Cardiac muscle cell (in vitro differentiated cells and primary cell): ENCODE measurements around the gene CHST5. TPM values are rescaled to one million over a fixed set of nuclear protein-coding genes. Genes with fewer than 3 reads are reported as not detected.

Experiments used
- DNase-seq, 2 donors: peaks; one replicate each; pipeline versions ENCODE4 v3.0.0 to v3.0.0-alpha.2; 2010 to 2017; ENCODE audit warnings: low read depth in 1 of 2, low spot score in 1 of 2
- H3K27ac ChIP-seq: fragments of 200-600 bp; sonication (generic); 2 replicates; pipeline ENCODE4 v1.5.1; 2016
- H3K27me3 ChIP-seq: fragments of 200-600 bp; sonication (generic); 2 replicates; pipeline ENCODE4 v1.6.0; 2016; ENCODE audit warnings: control low read depth
- H3K36me3 ChIP-seq: fragments of 200-600 bp; sonication (generic); 2 replicates; pipeline ENCODE4 v1.5.1; 2016; ENCODE audit warnings: control low read depth
- H3K4me1 ChIP-seq: fragments of 200-600 bp; sonication (generic); 2 replicates; pipeline ENCODE4 v1.8.1; 2017; ENCODE audit warnings: low read depth, mild to moderate bottlenecking, mixed run types
- H3K4me3 ChIP-seq: fragments of 200-600 bp; sonication (generic); 2 replicates; pipeline ENCODE4 v1.5.1; 2016; ENCODE audit warnings: mild to moderate bottlenecking
- H3K9me3 ChIP-seq: fragments of 200-600 bp; sonication (generic); 2 replicates; pipeline ENCODE4 v1.5.1; 2017; ENCODE audit warnings: low read depth, mild to moderate bottlenecking, control low read depth
- polyA plus RNA-seq: library from polyadenylated mRNA; unstranded; fragments of >200 nt; fragmentation: Nextera tagmentation; extraction: Ambion mirVana; gene quantifications from 2 replicates; pipeline ENCODE4 v1.2.1, GENCODE V29; 2016
- total RNA-seq: library from RNA; depleted of rRNA; stranded (reverse); fragments of >200 nt; gene quantifications from 2 replicates; pipeline ENCODE4 v1.2.3, GENCODE V29; 2016
- TF ChIP-seq, protein P1 (sequence below): IDR thresholded peaks from 2 replicates; pipeline ENCODE4 v1.5.1; 2012; ENCODE audit warnings: low read depth, mild to moderate bottlenecking, low read length

The CHST5 gene
- total and polyA plus RNA-seq, 2 experiments from 2014 or later, result 0.66 TPM; not detected in 1

DNA sequence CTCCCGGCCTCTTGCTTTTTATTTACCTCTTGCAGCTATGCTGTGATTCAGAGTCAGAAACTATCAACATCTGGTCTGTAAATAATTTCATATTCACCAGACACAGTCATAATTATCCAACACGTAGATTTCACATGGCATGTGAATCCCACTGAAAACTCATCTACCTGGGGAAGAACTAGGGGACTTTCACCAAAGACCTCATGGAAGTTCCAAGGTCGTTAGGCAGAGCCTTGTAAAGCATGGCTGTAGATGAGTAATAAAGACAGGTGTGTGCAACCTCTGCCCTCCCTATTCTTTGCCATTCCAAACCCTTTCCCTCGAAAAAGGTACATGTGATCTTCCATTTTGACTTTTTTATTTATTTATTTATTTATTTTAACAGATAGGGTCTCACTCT, 1.9 kb upstream of the CHST5 start:
- H3K27me3 ChIP-seq, result no peaks in the 10 kb centered on the region
- no peak overlapping the region for H3K27ac ChIP-seq
- H3K9me3 ChIP-seq, result no peaks in the 10 kb centered on the region
- no peak overlapping the region for H3K4me3 ChIP-seq
- no peaks in the 10 kb centered on the region for H3K4me1 ChIP-seq
- H3K36me3 ChIP-seq, result no peaks in the 10 kb centered on the region
- TF ChIP-seq, protein P1, sequence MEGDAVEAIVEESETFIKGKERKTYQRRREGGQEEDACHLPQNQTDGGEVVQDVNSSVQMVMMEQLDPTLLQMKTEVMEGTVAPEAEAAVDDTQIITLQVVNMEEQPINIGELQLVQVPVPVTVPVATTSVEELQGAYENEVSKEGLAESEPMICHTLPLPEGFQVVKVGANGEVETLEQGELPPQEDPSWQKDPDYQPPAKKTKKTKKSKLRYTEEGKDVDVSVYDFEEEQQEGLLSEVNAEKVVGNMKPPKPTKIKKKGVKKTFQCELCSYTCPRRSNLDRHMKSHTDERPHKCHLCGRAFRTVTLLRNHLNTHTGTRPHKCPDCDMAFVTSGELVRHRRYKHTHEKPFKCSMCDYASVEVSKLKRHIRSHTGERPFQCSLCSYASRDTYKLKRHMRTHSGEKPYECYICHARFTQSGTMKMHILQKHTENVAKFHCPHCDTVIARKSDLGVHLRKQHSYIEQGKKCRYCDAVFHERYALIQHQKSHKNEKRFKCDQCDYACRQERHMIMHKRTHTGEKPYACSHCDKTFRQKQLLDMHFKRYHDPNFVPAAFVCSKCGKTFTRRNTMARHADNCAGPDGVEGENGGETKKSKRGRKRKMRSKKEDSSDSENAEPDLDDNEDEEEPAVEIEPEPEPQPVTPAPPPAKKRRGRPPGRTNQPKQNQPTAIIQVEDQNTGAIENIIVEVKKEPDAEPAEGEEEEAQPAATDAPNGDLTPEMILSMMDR, result no peak
- DNase-seq, result no peak

GRCh38 chr16:75535211-75535843, 581 bp downstream of the CHST5 start:
- Histone ChIP-seq H3K4me1 (no peaks in the 10 kb centered on the region), H3K36me3 (no peaks in the 10 kb centered on the region), H3K4me3 (no peak overlapping the region), H3K27me3 (no peaks in the 10 kb centered on the region), H3K9me3 (no peaks in the 10 kb centered on the region), H3K27ac (no peak overlapping the region)
- DNase-seq, result no peak
- TF ChIP-seq, protein P1, result no peak

DNA sequence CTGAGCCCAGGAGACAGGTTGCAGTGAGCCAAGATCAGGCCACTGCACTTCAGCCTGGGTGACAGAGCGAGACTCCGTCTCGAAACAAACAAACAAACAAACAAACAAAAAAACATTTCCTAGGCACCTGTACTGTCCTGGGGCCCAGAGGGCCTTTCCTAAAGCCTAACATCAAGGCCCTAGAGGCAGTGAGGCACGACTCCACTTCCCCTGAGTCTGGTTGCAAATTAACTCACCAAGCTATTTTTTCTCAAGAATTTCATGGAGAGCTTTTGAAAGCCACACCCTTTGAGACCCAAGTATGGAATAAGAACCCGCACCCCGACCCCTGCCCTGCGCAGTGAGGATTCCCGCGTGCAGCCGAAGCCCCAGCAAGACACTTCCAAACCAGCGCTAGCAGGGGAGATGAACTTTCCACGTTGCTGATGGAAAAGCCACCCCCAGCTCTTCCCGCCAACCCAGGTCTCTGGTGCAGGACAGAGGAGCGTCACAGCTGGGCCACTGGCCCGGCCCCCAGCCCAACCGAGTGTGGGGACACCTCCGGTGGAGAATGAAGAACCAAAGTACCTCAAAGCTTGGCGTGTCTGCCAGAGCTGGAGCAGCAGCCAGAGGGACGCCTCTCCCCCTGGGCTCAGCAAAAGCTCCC, 1.2 kb downstream of the CHST5 start:
- H3K4me3 ChIP-seq, result no peak overlapping the region
- H3K4me1 ChIP-seq, result no peaks in the 10 kb centered on the region
- H3K9me3 ChIP-seq, result no peaks in the 10 kb centered on the region
- H3K36me3 ChIP-seq, result no peaks in the 10 kb centered on the region
- no peak overlapping the region for H3K27ac ChIP-seq
- no peaks in the 10 kb centered on the region for H3K27me3 ChIP-seq
- no peak for DNase-seq
- TF ChIP-seq, protein P1, result no peak

GRCh38 chr16:75532791-75533190, 3.1 kb downstream of the CHST5 start:
- H3K36me3 ChIP-seq, result no peaks in the 10 kb centered on the region
- no peaks in the 10 kb centered on the region for H3K4me1 ChIP-seq
- no peak overlapping the region for H3K27ac ChIP-seq
- no peak for DNase-seq
- no peak overlapping the region for H3K4me3 ChIP-seq
- no peaks in the 10 kb centered on the region for H3K9me3 ChIP-seq
- no peaks in the 10 kb centered on the region for H3K27me3 ChIP-seq
- TF ChIP-seq, protein P1, result no peak

- DNase-seq, result no peak
- Histone ChIP-seq H3K27me3 (no peaks in the 10 kb centered on the region), H3K27ac (no peak overlapping the region), H3K36me3 (no peaks in the 10 kb centered on the region), H3K4me3 (no peak overlapping the region), H3K9me3 (no peaks in the 10 kb centered on the region), H3K4me1 (no peaks in the 10 kb centered on the region)
- TF ChIP-seq, protein P1, result no peak
These were observed 3.7 kb downstream of the CHST5 start for GRCh38 chr16:75532142-75532765.
